Neural cell (in vitro differentiated cells): ENCODE measurements around the gene ITGA11. TPM values are rescaled to one million over a fixed set of nuclear protein-coding genes. Genes with fewer than 3 reads are reported as not detected.

Experiments used
- H2AFZ ChIP-seq: fragments of 200-600, 300-800 bp; sonication (generic), shearing (Covaris generic); 2 replicates; pipeline ENCODE4 v1.6.0; 2014; ENCODE audit warnings: low read depth, mild to moderate bottlenecking, antibody characterized with exemption, low read length, moderate library complexity
- H3F3A ChIP-seq: fragments of 200-600 bp; shearing (Covaris generic); 2 replicates; pipeline ENCODE4 v1.6.1; 2016; ENCODE audit warnings: mild to moderate bottlenecking, moderate library complexity, mixed read lengths, antibody characterized with exemption, low read length; ENCODE audit not compliant: insufficient read depth, poor library complexity, severe bottlenecking
- H3K27ac ChIP-seq: fragments of 200-600, 300-800 bp; sonication (generic), shearing (Covaris generic); 2 replicates; pipeline ENCODE4 v1.5.1; 2014; ENCODE audit warnings: mild to moderate bottlenecking, low read length, moderate library complexity
- H3K27me3 ChIP-seq: fragments of 300-800, 200-600 bp; sonication (generic), shearing (Covaris generic); 2 replicates; pipeline ENCODE4 v1.6.0; 2014; ENCODE audit warnings: mild to moderate bottlenecking, low read depth, low read length, moderate library complexity; ENCODE audit not compliant: insufficient read depth
- H3K36me3 ChIP-seq: fragments of 300-800, 200-600 bp; sonication (generic), shearing (Covaris generic); 2 replicates; pipeline ENCODE4 v1.5.1; 2014; ENCODE audit warnings: mild to moderate bottlenecking, antibody characterized with exemption, low read length, moderate library complexity; ENCODE audit not compliant: insufficient read depth
- H3K4me2 ChIP-seq: fragments of 300-800, 200-600 bp; sonication (generic), shearing (Covaris generic); 2 replicates; pipeline ENCODE4 v1.6.0; 2014; ENCODE audit warnings: mild to moderate bottlenecking, low read length
- H3K4me3 ChIP-seq: fragments of 300-800, 200-600 bp; sonication (generic), shearing (Covaris generic); 2 replicates; pipeline ENCODE4 v1.5.1; 2014; ENCODE audit warnings: mild to moderate bottlenecking, low read length, moderate library complexity
- H3K79me2 ChIP-seq: fragments of 200-600 bp; shearing (Covaris generic); replicated peaks from 2 replicates; pipeline ENCODE4 v1.6.0; 2014; ENCODE audit warnings: mild to moderate bottlenecking, low read length, moderate library complexity; ENCODE audit not compliant: insufficient read depth
- H3K9ac ChIP-seq: fragments of 300-800, 200-600 bp; sonication (generic), shearing (Covaris generic); 2 replicates; pipeline ENCODE4 v1.6.1; 2016; ENCODE audit warnings: mild to moderate bottlenecking, low read length, mixed read lengths
- H3K9me2 ChIP-seq: fragments of 200-600 bp; shearing (Covaris generic); 2 replicates; pipeline ENCODE4 v1.6.1; 2016; ENCODE audit warnings: mild to moderate bottlenecking, low read length, mixed read lengths; ENCODE audit not compliant: insufficient read depth
- H3K9me3 ChIP-seq: fragments of 200-600, 300-800 bp; sonication (generic), shearing (Covaris generic); 2 replicates; pipeline ENCODE4 v1.6.1; 2016; ENCODE audit warnings: mild to moderate bottlenecking, mixed run types, low read length, moderate library complexity, mixed read lengths
- H4K20me1 ChIP-seq: fragments of 200-600 bp; shearing (Covaris generic); 2 replicates; pipeline ENCODE4 v1.6.1; 2016; ENCODE audit warnings: mild to moderate bottlenecking, mixed run types; ENCODE audit not compliant: insufficient read depth
- EP300 ChIP-seq: fragments of 450-650 bp; conservative IDR thresholded peaks from 2 replicates; pipeline ENCODE4 v1.6.1; 2014; ENCODE audit warnings: antibody characterized with exemption, mild to moderate bottlenecking, moderate library complexity; ENCODE audit not compliant: poor library complexity, severe bottlenecking
- EZH2 ChIP-seq: fragments of 200-600, 300-800 bp; shearing (Covaris generic), sonication (generic); IDR thresholded peaks from 2 replicates; pipeline ENCODE4 v1.6.1; 2014; ENCODE audit warnings: antibody characterized with exemption, low read length, borderline replicate concordance, mild to moderate bottlenecking; ENCODE audit not compliant: insufficient read depth, poor library complexity, severe bottlenecking
- MXI1 ChIP-seq: fragments of 450-650 bp; conservative IDR thresholded peaks from 2 replicates; pipeline ENCODE4 v1.6.1; 2014; ENCODE audit warnings: antibody characterized with exemption, mild to moderate bottlenecking; ENCODE audit not compliant: poor library complexity, severe bottlenecking
- POLR2AphosphoS5 ChIP-seq: IDR thresholded peaks from 2 replicates; pipeline ENCODE4 v1.6.1; 2012
- RAD21 ChIP-seq: fragments of 450-650 bp; conservative IDR thresholded peaks from 2 replicates; pipeline ENCODE4 v1.6.1; 2014; ENCODE audit warnings: antibody characterized with exemption, mild to moderate bottlenecking, moderate library complexity
- REST ChIP-seq: IDR thresholded peaks from 2 replicates; pipeline ENCODE4 v1.6.1; 2012; ENCODE audit warnings: borderline replicate concordance
- SMC3 ChIP-seq: fragments of 450-650 bp; conservative IDR thresholded peaks from 2 replicates; pipeline ENCODE4 v1.6.1; 2014; ENCODE audit warnings: antibody characterized with exemption, mild to moderate bottlenecking, moderate library complexity; ENCODE audit not compliant: poor library complexity
- TAF1 ChIP-seq: IDR thresholded peaks from 2 replicates; pipeline ENCODE4 v1.6.1; 2012; ENCODE audit warnings: low read depth
- polyA plus RNA-seq: library from polyadenylated mRNA; depleted of rRNA; stranded (reverse); fragments of >200 nt; gene quantifications from 2 replicates; pipeline ENCODE4 v1.2.3, GENCODE V29; 2014
- TF ChIP-seq, protein P1 (sequence below): fragments of 450-650 bp; IDR thresholded peaks from 2 replicates; pipeline ENCODE4 v1.5.1; 2014; ENCODE audit warnings: antibody characterized with exemption, mild to moderate bottlenecking, moderate library complexity; ENCODE audit not compliant: poor library complexity, severe bottlenecking

The ITGA11 gene
- polyA plus RNA-seq, 1 donor from 2014 or later = not detected

- no peak overlapping the region for H3K9ac ChIP-seq
These were observed 113.7 kb downstream of the ITGA11 start for GRCh38 chr15:68318008-68318835.

DNA sequence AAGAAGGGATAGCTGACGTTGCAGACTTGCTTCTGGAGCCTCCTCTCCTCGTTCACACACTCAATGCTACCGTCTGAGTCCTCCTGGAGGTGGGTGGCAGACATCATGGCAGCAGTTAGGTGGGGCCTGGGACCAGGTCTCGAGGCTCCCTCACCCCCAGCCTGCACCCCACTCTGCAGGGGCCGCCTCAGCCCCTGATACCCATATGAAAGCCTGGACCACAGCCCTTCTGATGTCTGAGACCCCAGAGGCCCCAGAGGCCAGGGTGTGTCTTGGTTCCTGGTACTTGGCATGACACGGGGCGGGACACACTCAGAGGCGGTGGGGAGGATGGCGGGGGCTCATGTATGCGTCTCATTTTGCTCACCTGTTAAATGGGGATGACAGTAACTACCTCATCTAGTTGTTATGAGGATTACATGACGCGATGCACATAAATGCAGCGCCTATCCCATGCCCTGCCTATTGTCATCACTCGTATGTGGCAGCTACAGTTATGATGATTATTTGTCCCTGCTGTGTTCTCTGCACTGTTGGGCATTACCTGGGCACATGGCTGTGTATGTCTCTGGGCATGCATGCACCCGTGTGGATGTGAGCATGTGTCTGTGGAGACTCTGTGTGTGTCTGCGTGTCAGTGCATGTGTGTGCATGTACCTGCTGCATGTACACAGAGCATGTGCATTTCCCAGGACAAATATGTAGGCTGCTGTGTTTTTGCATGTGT lies 114.5 kb downstream of the ITGA11 start:
- Histone ChIP-seq H3K27ac (no peak overlapping the region), H3K9ac (no peak overlapping the region), H4K20me1 (no peaks in the 10 kb centered on the region), H3K9me3 (no peaks in the 10 kb centered on the region), H3K4me3 (no peak overlapping the region), H3K79me2 (no peaks in the 10 kb centered on the region), H3K36me3 (no peaks in the 10 kb centered on the region), H3F3A (no peaks in the 10 kb centered on the region), H2AFZ (no peak overlapping the region), H3K27me3 (no peaks in the 10 kb centered on the region), H3K4me2 (no peak overlapping the region), H3K9me2 (no peaks in the 10 kb centered on the region)
- TF ChIP-seq EP300 = no peak
- TF ChIP-seq POLR2AphosphoS5 = no peak
- no peak for TF ChIP-seq REST
- TF ChIP-seq, protein P1, sequence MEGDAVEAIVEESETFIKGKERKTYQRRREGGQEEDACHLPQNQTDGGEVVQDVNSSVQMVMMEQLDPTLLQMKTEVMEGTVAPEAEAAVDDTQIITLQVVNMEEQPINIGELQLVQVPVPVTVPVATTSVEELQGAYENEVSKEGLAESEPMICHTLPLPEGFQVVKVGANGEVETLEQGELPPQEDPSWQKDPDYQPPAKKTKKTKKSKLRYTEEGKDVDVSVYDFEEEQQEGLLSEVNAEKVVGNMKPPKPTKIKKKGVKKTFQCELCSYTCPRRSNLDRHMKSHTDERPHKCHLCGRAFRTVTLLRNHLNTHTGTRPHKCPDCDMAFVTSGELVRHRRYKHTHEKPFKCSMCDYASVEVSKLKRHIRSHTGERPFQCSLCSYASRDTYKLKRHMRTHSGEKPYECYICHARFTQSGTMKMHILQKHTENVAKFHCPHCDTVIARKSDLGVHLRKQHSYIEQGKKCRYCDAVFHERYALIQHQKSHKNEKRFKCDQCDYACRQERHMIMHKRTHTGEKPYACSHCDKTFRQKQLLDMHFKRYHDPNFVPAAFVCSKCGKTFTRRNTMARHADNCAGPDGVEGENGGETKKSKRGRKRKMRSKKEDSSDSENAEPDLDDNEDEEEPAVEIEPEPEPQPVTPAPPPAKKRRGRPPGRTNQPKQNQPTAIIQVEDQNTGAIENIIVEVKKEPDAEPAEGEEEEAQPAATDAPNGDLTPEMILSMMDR = no peak
- TF ChIP-seq TAF1 = no peak
- no peak for TF ChIP-seq MXI1
- no peak for TF ChIP-seq EZH2
- TF ChIP-seq RAD21 = no peak
- TF ChIP-seq SMC3 = no peak

More at GRCh38 chr15:68318008-68318835, 113.7 kb downstream of the ITGA11 start:
- Histone ChIP-seq H3K36me3 (no peaks in the 10 kb centered on the region), H3K27me3 (no peaks in the 10 kb centered on the region), H3K9me3 (no peaks in the 10 kb centered on the region), H4K20me1 (no peaks in the 10 kb centered on the region), H3K4me2 (no peak overlapping the region), H3F3A (no peaks in the 10 kb centered on the region), H3K4me3 (no peak overlapping the region), H3K79me2 (no peaks in the 10 kb centered on the region), H2AFZ (no peak overlapping the region), H3K9me2 (no peaks in the 10 kb centered on the region), H3K27ac (no peak overlapping the region)
- TF ChIP-seq POLR2AphosphoS5 = no peak
- TF ChIP-seq TAF1 = no peak
- no peak for TF ChIP-seq MXI1
- no peak for TF ChIP-seq RAD21
- no peak for TF ChIP-seq EZH2
- TF ChIP-seq EP300 = no peak
- no peak for TF ChIP-seq REST
- TF ChIP-seq SMC3 = no peak
